Hematopoietic multipotent progenitor cell treated with erythropoietin and hydrocortisone succinate and interleukin-3 and kit ligand, for 8 days (in vitro differentiated cells): ENCODE data around the gene SLC16A12.

Source experiments
- DNase-seq: peaks from one replicate; pipeline ENCODE4 v3.0.0-alpha.2; 2015

Gene SLC16A12

DNA sequence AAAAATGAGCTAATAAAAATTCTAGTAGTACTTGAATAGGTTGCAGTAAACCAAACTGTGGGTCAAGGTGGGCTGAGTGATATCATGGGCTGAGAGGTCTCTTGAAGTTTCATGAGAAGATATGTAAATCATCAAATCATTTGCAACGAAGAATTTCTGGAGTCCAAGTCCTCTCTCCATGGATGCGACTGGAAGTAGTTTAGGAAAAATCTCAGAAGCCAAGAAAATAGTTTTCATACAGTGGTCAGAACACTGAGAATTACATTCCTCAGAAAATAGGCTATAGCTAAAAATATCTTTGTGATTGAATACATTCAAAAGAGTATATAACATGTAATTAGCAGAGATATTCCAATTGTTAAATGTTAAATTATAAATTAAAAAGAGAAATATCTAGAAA is 146.6 kb downstream of the SLC16A12 start:
- DNase-seq = no peak

DNA sequence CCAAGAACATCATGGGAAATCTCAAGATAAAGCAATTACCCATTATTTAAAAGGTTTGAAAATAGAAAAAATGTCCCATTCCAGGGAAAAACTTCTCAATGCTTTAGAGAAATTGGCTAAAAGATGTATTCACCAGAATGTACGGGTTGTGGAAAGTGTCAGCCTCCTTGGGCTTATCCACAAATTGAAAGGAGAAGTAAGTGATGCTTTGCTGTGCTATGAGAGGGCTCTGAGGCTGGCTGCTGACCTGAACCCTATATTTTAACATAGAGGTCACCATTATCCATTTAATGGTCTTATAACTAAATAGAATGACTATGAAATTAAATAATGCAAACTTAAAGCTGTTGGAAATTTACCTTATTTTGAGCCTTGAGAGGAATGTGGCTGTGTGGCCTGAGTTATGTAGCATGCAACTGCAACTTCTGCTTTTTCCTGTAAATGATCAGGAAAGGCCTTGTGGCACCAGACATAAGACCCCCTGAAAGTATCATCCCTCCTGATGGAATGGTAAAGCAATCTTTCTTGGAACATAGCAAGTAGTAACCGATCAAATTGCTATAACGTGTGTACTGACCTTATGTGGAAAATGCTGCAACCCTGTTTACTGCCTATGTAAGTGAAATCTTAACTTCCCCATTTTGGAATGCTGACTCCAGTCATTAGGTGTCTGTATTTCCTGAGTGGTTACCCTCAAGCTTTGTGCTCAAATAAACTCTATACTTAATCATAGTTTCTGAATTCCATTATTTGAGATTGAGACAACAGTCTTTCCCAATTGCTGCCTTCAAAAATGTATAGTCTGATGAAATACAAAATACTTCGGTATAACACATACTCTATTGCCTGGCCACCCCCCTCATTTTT is 150.7 kb downstream of the SLC16A12 start:
- peak; percentile 31 for DNase-seq

DNA sequence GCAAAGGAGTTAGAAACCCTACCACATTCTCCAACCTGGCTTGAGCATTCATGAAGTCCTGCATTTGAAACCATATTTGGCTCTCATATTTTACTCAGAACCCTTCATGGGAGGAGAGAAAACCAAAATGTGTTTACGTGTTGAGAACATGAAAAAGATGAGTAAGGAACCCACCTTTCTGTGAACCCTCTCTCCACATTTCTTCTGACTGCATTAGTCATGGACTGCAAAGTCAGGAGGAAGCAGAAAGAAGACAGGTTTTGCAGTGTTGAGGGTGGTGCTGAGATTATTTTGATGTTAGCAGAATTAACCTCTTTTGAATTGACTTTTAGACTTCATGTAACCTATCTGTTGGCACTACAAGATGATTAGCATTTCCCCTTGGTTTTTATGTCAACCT is 152.6 kb downstream of the SLC16A12 start:
- no peak for DNase-seq
